ENCODE measurements around the gene RDH8.

DNA sequence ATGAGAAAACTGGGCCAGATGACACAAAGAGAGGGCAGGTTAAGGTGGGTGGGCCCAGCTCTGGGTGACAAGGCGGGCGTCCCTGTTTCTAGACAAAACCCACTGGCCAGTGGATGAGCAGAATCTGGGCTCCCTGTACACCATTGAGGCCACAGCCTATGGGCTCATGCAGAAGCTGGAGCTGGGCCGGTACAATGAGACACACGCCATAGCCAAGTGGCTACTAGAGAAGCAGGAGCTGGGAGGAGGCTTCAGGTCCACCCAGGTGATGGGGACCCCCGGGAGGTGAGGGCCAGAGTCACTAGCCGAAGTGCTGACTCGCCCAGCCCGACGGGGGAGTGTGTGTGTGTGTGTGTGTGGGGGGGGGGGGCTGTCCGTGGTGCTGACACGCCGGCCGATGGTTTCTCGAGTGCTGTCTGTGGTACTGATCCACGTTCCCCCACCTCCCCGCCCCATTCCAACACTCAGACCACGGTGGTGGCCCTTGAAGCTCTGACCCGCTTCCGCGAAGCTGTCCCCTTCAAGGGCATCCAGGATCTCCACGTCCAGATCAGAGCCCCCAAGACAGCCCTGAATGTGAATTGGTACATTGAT is 48.5 kb downstream of the RDH8 start:
- TF ChIP-seq, protein P1, sequence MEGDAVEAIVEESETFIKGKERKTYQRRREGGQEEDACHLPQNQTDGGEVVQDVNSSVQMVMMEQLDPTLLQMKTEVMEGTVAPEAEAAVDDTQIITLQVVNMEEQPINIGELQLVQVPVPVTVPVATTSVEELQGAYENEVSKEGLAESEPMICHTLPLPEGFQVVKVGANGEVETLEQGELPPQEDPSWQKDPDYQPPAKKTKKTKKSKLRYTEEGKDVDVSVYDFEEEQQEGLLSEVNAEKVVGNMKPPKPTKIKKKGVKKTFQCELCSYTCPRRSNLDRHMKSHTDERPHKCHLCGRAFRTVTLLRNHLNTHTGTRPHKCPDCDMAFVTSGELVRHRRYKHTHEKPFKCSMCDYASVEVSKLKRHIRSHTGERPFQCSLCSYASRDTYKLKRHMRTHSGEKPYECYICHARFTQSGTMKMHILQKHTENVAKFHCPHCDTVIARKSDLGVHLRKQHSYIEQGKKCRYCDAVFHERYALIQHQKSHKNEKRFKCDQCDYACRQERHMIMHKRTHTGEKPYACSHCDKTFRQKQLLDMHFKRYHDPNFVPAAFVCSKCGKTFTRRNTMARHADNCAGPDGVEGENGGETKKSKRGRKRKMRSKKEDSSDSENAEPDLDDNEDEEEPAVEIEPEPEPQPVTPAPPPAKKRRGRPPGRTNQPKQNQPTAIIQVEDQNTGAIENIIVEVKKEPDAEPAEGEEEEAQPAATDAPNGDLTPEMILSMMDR (IDR thresholded peaks at IDR 0.05; ENCODE audit: low read length) = no peak
- no peak for TF ChIP-seq EZH2 (IDR thresholded peaks at IDR 0.05; ENCODE audit: borderline replicate concordance, low read length)
